Head of caudate nucleus (tissue), 42 donors: Measurements from ENCODE around the gene STMN3.
"Not testable (repeated sequence)": the region's sequence is repeated elsewhere in the genome, so short reads cannot be mapped to it uniquely, and the experiment has no call there.

Experiments
- DNase-seq, 42 donors: peaks; one replicate each; pipeline versions ENCODE4 v3.0.0 to v3.0.0-alpha.2; 2020 to 2021; ENCODE audit warnings: mixed read lengths in 7 of 42
- intact Hi-C: fragments of 100-400 bp; cut with DNase I; formaldehyde crosslinking; loops from one replicate; pipeline ENCODE4 v1.15.0; 2022

STMN3 gene

DNA sequence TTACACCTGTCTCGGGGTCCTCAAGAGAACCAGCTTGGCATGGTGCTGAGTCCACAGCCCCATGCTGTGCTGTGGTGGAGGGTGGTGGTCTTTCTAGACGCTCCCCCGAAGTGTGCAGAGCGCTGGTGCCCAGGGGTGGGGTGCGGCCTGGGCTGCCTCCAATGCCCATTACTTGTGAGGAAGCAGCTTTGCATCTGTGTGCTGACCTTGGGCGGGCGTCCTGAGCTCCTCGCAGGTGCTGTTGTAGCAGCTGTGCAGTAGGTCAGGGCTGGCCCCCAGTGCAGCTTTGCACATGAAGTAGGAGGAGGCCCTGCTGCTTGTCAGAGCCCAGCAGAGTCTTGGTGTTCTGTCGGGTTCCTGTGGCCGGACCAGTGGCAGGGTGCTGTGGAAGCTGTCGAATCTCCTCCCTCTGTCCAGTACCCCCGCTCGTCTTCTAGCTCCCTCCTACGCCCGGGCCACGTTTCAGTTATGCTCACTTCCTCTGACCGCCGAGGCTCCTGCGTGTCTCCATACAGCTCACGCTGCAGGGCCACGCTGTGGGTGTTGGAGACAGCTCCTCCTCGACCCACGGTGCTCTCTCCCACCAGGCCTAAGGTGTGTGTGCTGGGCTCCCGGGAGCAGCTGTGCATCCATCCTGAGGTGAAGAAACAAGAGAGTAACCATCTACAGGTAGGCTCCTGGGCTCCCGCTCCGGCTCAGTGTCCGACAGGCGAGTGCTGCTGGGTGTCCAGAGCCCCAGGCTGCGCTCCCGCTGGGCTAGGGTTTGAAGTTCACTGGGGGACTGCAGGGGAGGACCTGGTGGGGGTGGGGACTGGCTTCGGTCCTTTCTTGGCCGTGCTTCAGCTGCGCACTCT is 9.0 kb upstream of the STMN3 start:
- DNase-seq: no peak
- intact Hi-C loops: no loop called here

DNA sequence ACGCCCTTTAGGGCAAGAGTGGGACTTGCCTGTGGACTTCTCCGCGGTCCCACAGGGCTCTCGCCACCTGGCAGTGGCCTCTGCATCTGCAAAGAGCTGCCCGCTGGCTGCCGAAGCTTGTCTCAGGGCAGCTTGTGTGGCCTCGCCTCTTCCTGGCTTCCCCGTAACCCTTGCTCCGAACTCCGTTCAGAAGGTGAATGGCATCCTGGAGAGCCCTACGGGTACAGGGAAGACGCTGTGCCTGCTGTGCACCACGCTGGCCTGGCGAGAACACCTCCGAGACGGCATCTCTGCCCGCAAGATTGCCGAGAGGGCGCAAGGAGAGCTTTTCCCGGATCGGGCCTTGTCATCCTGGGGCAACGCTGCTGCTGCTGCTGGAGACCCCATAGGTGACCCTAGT is 7.9 kb upstream of the STMN3 start:
- DNase-seq: no peak
- intact Hi-C loops: no loop called here

DNA sequence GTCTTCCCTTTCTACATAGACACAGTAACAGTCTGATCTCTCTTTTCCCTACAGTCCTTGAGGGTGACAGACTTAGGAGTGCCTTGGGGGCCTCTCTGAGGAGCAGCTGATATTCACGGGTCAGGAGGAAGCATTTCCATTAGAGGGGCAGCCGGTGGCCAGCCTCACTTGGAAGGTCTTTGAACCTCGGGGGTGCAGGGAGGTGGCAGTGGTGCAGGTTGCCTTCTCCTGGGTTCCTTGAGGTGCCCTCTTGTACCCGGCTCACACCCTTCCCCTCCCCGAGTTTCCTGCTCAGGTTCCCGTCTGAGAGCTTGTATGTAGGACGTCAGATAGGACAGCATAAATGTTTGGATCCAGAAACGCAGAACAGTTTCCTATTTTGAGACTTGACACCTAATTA is 7.4 kb upstream of the STMN3 start:
- intact Hi-C loops: no loop called here
- no peak for DNase-seq

DNA sequence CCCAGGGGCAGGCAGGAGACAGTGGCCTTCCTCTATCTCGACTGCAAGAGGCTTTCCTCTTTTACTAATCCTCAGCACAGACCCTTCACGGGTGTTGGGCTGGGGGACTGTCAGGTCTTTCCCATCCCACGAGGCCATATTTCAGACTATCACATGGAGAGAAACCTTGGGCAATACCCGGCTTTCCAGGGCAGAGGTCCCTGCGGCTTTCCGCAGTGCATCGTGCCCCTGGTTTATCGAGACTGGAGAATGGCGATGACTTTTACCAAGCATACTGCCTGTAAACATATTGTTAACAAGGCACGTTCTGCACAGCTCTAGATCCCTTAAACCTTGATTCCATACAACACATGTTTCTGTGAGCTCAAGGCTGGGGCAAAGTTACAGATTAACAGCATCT is 7.0 kb upstream of the STMN3 start:
- DNase-seq, intact Hi-C loops: not testable (repeated sequence)

DNA sequence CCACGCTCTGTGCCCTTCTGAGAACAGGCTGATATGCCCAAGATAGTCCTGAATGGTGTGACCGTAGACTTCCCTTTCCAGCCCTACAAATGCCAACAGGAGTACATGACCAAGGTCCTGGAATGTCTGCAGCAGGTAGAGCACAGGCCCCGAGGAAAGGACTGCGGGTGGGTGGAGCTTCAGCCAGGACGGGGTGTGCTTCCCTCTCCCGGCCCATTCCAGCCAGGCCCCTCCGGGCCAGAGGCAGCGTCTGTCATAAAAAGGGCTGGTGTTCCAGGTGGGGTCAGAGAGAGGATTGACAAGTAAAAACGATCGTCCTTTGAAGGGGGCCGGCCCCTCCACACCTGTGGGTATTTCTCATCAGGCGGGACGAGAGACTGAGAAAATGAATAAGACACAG is 6.1 kb upstream of the STMN3 start:
- intact Hi-C loops: loop anchor here (2.0 to 5.0 kb wide), 2 partner anchors 33 to 48 kb away; partner anchors contain the start of genes ARFRP1, GMEB2 and ZGPAT
- no peak for DNase-seq

DNA sequence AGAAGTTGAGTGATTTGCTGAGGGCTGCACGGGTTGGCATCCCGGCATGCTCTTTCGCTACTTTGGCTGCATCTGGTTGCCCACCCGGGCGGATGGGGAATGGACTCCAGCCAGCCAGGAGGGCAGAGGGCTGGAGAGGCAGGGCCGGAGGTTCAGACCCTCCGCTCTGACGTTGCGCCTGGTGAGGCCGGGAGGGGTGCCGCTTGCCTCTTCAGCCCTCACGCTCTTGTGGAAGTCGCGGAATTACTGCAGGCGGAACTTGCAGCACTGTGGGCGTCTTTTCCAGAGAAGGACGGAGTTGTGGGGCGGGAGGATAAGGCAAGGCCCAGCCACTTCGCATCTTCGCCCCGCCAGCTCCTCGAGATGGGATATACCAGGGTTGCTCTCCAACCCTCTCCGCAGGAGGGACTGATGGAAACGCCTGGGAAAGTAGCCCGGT is 5.5 kb upstream of the STMN3 start:
- intact Hi-C loops: loop anchor here (2.0 to 5.0 kb wide), 2 partner anchors 32 to 49 kb away; partner anchors contain the start of genes ARFRP1, GMEB2 and ZGPAT
- peak in 21 of 42 donors; percentile 7 to 71 (median 42) for DNase-seq

DNA sequence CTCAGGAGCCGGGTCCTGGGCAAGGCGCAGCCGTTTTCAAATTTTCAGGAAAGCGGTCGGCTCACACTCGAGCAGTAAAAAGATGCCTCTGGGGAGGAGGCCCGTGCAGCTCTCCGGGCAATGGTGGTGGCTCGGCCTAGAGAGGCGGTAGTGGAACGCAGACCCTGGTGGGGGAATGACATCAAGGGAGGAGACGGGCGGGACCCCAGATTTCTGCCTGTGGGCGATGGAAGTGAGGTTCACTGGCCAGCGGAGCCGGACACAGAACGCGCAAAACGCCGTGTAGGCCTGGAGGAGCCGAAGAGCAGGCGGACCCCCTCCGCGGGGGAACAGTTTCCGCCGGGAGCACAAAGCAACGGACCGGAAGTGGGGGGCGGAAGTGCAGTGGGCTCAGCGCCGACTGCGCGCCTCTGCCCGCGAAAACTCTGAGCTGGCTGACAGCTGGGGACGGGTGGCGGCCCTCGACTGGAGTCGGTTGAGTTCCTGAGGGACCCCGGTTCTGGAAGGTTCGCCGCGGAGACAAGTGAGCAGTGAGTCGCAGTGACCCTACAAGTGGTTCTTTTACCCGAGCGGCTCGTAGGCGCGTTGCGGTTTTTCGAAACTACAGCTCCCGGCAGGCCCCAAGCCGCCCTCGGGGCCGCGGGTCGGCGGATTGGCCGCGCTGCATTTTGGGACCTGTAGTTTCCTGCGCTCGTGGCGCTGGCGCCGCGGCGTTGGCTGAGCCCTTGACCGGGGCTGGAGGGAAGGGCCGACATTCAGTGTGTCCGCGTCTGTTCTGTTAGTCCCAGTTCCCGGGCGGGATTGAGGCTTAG is 4.9 kb upstream of the STMN3 start, which contains the start of gene RTEL1:
TSS of gene RTEL1 (plus strand) at position 376 of the 812 bp plus-strand sequence. CDS start 1,091 bp downstream, outside the sequence.
- DNase-seq: peak; percentile 82 to 97 (median 93)
- intact Hi-C loops: loop anchor here (2.0 to 5.0 kb wide), 2 partner anchors 31 to 49 kb away; partner anchors contain the start of genes ARFRP1, GMEB2 and ZGPAT

DNA sequence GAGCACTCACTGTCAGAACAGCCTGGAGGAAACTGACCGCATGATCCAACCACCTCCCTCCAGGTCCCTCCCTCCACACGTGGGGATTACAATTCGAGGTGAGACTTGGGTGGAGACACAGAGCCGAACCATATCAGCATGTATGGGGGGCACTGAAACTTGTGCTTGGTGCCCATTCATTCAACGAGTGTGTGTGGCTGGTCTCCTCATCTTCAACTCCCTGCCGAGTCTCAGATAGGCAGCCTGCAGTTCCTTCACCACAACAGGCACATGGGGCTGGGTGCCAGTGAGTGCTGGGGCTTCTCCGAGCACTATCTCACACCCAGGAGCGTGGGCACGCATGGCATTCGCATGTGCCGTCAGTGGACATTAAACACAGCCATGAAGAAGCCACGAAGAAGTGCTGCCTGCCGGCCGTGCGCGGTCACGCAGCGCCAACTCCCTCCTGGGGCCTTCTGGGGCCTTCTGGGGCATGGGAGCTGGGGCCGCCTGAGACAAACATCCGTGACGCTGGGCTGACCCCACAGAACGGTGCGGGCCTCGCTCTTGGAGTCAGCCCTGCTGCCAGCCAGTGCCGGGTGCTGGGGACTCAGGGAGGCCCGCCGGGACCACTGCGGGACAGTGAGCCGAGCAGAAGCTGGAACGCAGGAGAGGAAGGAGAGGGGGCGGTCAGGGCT is 4.2 kb upstream of the STMN3 start:
- intact Hi-C loops: loop anchor here (5.0 kb wide), 1 partner anchor 50 kb away; the partner anchor contains the start of genes ARFRP1 and ZGPAT
- peak in 10 of 42 donors; percentile 14 to 59 (median 36) for DNase-seq

DNA sequence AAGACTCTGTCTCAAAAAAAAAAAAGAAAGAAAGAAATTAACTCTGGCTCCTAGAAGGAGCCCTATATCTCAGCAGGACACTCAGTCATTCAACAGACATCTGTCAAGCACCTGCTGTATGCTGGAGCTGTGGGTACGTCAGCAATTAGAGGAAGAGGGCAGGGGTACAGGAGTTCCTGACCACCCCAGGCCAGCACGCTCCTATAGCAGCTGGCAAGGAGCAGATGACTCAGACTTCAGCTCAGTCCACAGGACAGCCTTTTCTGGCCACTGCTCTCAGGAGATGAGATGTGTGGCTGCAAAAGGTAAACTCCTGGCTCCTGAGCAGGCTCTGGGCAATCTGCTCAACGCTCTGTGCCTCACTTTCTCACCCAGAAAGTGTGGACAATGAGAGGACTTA is 3.2 kb upstream of the STMN3 start:
- no peak for DNase-seq
- intact Hi-C loops: loop anchor here (5.0 kb wide), 1 partner anchor 51 kb away; the partner anchor contains the start of genes ARFRP1 and ZGPAT

DNA sequence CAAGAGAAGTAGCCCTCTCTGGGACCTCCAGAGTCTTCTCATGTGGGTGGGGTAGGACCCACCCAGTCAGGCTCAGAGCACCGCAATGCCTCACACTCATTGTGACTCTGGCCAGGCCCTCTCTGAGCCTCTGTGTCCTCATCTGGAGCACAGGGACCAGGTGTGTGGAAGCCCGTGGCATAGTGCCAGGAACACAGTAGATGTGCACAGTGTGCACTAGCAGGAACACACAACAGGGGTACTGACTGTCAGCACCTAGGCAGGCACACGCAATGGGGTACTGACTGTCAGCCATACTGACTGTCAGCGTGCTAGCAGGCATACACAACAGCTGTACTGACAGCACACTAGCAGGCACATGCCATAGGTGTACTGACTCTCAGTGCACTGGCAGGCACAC is 2.0 kb upstream of the STMN3 start:
- intact Hi-C loops: loop anchor here (5.0 kb wide), 1 partner anchor 52 kb away; the partner anchor contains the start of genes ARFRP1 and ZGPAT
- no peak for DNase-seq

DNA sequence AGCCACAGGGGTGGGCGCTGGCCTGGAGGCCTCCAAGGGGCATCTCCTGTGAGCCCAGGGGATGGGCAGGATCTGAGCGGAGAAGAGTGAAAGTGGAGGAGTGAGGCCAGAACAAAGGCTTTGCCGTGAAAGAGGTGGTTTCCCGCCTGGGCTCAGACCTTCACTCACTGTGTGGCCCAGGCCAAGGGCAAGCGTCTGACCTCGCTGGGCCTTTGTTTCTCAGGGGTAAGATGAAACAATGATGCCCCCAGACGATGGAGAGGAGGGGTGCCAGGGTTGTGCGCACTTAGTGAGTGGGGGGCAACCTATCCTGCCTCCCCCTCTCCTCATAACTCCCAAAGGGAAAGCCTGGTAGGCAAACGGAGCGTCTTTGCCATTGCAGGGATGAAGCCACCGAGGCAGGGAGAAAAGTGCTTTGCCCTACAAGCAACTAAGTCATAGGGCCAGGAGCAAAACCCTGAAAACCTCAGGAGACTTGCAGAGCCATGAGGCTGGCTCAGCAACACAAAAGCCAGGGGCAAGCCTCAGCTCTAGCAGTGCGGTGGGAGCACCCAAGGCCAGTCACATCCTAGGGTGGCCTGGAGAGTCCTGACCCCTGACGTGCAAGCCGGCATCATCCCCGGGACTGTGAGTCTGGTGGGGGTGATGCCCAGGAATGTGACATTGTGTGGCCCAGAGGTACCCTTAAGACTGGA is 897 bp upstream of the STMN3 start:
- intact Hi-C loops: no loop called here
- no peak for DNase-seq

DNA sequence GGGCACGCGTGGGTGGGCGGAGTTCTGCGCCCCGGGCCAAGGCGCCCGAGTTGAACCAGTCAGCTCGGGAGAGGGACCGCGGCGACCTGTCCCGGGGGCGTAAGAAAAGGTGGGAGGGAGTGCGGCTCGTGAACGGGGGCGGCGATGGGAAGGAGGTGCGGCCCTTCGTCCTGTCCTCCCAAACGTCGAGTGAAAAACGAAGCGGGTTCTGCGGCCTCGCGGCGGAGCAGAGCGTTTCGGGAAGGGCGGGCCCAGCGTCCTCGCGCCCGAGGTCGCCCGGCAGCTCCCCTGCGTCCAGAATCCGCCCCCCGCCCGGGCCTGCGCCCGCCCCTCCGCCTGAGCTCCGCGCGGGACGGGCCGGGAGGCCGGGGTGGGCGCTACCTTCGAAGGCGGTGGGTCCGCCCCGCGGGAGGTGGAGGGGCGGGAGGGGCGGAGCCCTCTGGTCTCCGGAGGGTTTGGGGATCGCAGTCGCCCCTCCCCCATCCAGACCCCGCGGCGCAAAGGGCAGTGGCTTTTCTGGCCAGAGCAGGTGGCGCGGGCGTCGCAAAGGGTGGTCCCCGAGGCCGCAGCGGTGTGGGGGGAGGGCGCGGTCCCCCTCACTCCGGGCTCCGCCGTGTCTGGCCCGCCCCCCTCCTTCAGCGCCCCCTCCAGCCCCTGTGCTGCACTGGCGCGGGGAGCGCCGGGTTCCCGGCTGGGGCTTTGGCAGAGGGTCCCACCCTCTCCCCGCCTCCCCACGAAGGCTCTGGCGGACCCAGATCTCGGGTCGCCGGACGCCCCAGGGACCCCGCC is 838 bp downstream of the STMN3 start:
- DNase-seq: peak in 6 of 42 donors; percentile 21 to 46 (median 28)
- intact Hi-C loops: no loop called here

DNA sequence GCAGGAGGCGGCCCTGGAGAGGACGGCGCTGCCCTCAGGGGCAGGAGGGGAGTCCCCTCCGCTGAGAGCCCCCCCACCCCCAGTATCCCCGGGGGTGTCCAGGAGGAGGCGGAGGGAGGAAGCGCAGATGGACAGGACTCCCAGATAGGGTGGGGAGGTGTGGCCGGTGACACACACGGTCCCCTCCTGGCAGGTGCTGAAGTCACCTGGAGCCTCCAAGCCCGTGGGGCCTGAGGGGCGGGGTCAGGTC is 1.4 kb downstream of the STMN3 start:
- peak in 1 of 42 donors; percentile 21 for DNase-seq
- intact Hi-C loops: no loop called here

DNA sequence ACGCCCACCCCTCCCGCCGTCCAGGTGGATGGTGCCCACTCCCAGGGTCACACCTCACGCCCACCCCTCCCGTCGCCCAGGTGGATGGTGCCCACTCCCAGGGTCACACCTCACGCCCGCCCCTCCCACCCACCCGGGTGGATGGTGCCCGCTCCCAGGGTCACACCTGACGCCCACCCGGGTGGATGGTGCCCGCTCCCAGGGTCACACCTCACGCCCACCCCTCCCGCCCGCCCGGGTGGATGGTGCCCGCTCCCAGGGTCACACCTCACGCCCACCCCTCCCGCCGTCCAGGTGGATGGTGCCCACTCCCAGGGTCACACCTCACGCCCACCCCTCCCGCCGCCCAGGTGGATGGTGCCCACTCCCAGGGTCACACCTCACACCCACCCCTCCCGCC is 2.7 kb downstream of the STMN3 start:
- intact Hi-C loops, DNase-seq: not testable (repeated sequence)

DNA sequence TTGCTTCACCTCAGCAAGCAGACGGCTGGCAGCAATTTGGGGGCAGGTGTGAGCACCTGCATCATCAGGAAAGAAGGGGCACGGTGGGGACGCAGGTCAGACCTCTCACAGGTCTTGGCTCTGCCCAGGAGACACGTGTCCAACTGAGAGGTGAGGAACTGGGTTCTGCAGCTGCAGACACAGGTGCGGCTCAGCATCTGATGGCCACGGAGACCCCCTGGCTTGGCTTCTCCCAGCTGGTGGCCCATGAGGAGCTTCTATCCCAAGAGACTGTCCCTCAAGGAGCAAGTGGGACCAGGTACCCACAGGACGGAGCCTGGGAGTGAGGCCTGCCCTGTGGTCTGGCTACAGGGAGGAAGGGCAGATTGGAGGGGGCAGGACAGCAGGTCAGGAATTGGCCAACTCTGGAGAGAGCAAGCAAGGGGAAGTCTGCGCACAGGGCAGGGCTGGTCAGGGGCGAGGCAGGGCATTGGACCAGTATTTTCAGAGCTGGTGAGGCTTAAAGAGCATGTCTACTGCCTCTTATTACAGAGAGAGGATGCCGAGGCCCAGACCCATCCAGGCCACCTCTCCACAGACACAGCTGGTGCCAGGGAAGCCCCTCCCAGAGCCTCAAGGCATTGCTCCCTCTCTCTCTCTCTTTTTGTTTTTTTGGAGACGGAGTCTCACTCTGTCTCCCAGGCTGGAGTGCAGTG is 4.2 kb downstream of the STMN3 start:
- DNase-seq: no peak
- intact Hi-C loops: no loop called here

DNA sequence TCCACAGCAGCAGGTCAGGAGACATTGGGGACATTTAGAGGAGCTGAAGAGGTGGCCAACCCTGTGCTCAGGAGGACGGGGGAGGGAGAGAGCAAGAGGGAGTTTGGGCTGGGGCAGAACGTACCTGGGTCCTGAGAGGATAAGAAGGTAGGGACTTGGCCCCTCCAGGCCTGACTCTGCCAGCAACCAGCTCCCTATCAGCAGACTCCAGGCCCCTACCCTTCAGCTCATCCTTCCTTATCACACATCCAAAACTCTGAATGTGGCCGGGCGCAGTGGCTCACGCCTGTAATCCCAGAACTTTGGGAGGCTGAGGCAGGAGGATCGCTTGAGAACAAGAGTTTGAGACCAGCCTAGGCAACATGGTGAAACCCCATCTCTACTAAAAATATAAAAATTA is 5.0 kb downstream of the STMN3 start:
- DNase-seq: no peak
- intact Hi-C loops: no loop called here

DNA sequence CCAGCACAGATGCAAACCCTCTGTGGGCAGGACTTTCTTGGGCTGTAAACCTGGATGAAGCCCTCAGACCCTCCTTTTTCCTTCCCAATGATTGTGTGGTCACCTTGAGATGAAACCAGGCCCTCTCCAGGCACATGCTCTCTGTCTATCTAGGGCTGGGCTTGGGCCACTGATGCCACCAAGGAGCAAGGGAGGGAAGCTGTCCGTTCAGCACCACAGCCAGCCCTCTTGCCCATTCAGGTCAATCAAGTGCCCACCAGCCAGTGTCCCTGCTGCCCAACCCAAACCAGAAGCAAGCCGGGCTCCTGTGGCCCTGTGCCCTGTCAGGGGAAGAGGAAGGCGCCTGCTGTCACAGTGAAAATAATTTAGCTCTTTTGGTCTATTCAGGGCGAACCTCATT is 8.0 kb downstream of the STMN3 start:
- intact Hi-C loops: no loop called here
- DNase-seq: no peak
